Immature natural killer cell (primary cell): ENCODE results near the gene RUNX3. TPM values are rescaled to one million over a fixed set of nuclear protein-coding genes. Genes with fewer than 3 reads are reported as not detected.
A peak's percentile ranks its signal among the peaks of the same experiment; 100 is the strongest.
"Not testable (repeated sequence)": the region's sequence is repeated elsewhere in the genome, so short reads cannot be mapped to it uniquely, and the experiment has no call there.

Source experiments
- DNase-seq, 3 donors: peaks; one replicate each; pipeline ENCODE4 v3.0.0; 2022; ENCODE audit warnings: mixed read lengths in 1 of 3
- H3K27ac Mint-ChIP-seq, 6 donors: one replicate each; pipeline ENCODE4 v1.8.0; 2020; ENCODE audit warnings: mixed read lengths in 6 of 6, mild to moderate bottlenecking in 5 of 6, inconsistent platforms in 4 of 6, moderate library complexity in 3 of 6
- H3K27me3 Mint-ChIP-seq, 3 donors: one replicate each; pipeline ENCODE4 v1.8.0; 2020 to 2021; ENCODE audit warnings: low read depth in 3 of 3, mild to moderate bottlenecking in 3 of 3, mixed read lengths in 3 of 3, moderate library complexity in 3 of 3, inconsistent platforms in 1 of 3
- H3K36me3 Mint-ChIP-seq, 3 donors: one replicate each; pipeline ENCODE4 v1.8.0; 2020; ENCODE audit warnings: mixed read lengths in 3 of 3, inconsistent platforms in 2 of 3, mild to moderate bottlenecking in 2 of 3
- H3K4me1 Mint-ChIP-seq, 2 donors: one replicate each; pipeline ENCODE4 v1.8.0; 2020; ENCODE audit warnings: inconsistent platforms in 2 of 2, mild to moderate bottlenecking in 2 of 2, mixed read lengths in 2 of 2, moderate library complexity in 1 of 2
- H3K4me3 Mint-ChIP-seq, 5 donors: one replicate each; pipeline ENCODE4 v1.8.0; 2020; ENCODE audit warnings: mild to moderate bottlenecking in 5 of 5, mixed read lengths in 5 of 5, inconsistent platforms in 3 of 5, moderate library complexity in 3 of 5
- H3K9me3 Mint-ChIP-seq, 6 donors: one replicate each; pipeline ENCODE4 v1.8.0; 2020; ENCODE audit warnings: mild to moderate bottlenecking in 6 of 6, mixed read lengths in 6 of 6, inconsistent platforms in 4 of 6, moderate library complexity in 3 of 6
- polyA plus RNA-seq, 3 donors: library from polyadenylated mRNA; unstranded; fragments of 300-500 nt; fragmentation: Illumina TruSeq; gene quantifications; one replicate each; pipeline ENCODE4 v1.2.3, GENCODE V29; 2021

The RUNX3 gene
- polyA plus RNA-seq, result 100 to 1,000 TPM in 1 of 3 donors, 10 to 100 TPM in 2; 83.7 to 132 (median 93.2) TPM

DNA sequence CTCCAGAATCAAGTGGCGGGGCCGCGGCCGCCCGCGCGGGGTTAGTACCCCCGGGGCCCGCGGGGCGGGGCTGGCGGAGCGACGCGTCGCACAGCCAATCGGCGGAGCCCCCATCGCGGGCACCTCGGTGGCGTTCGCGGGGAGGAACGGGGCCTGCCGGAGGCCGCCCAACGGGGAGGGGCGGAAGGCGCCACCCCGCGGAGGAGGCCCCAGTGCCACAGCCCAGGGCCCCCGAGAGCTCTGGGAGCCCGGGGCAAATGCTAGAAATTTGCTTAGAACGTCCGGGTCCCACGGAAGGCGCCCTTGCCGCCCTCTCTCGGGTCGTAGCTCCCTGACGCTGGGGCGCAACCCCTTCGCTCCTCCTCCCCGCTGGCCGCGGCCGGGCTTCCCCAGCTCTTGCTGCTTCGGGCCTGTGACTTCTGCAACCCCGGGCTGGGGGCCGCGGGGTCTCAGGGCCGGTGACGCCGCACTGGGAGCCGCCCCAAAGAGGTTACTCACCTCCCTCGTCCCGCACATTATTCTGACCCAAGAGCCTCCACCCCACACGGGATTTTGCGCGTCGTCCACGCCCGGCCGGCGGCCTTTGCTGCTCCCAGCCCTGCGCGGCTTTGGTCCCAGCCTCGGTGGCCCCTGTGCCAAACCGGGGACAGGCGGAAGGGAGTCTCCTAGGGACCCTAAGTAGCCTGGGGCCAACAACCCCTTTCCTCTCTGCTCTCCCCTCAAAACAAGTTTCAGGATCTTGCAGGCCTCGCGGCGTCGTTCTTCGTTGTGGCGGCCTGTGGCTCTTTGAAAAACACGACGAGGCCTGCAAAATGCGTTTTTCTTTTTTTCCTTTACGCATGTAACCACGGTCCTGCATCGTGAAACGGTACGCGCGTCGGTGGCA is at the start of gene RUNX3:
RUNX3 (minus strand) TSS at position 17 of the 886 bp plus-strand sequence. CDS start 408 bp downstream, outside the sequence.
- Mint-ChIP-seq H3K9me3 (peaks cover 0 to 2% (median 0%) of the 10 kb centered on the region in 6 donors), H3K4me1 (peaks cover 38 to 43% of the 10 kb centered on the region in 2 donors), H3K4me3 (peak within 1 kb of the TSS; percentile 91 to 99 (median 93)), H3K36me3 (peaks cover 28 to 36% (median 34%) of the 10 kb centered on the region in 3 donors), H3K27me3 (peaks cover 37 to 60% (median 54%) of the 10 kb centered on the region in 3 donors), H3K27ac (peak within 1 kb of the TSS; percentile 98 to 100 (median 100))
- peak; percentile 95 to 97 (median 97) for DNase-seq

- DNase-seq, H3K4me3 Mint-ChIP-seq, H3K27ac Mint-ChIP-seq: not testable (repeated sequence)
- Mint-ChIP-seq H3K27me3 (peaks cover 20 to 30% (median 22%) of the 10 kb centered on the region in 3 donors), H3K4me1 (peaks cover 18 to 34% of the 10 kb centered on the region in 2 donors), H3K9me3 (peaks cover 5 to 28% (median 21%) of the 10 kb centered on the region in 6 donors), H3K36me3 (peaks cover 17 to 19% (median 19%) of the 10 kb centered on the region in 3 donors)
These were observed 49.2 kb upstream of the RUNX3 start for GRCh38 chr1:24979232-24979631.

- H3K4me3 Mint-ChIP-seq, result peak overlapping the region in 2 of 5 donors; percentile 1 to 14
- peaks cover 17 to 20% (median 19%) of the 10 kb centered on the region in 3 donors for H3K36me3 Mint-ChIP-seq
- peaks cover 5 to 31% (median 21%) of the 10 kb centered on the region in 6 donors for H3K9me3 Mint-ChIP-seq
- H3K27me3 Mint-ChIP-seq, result peaks cover 20 to 25% (median 21%) of the 10 kb centered on the region in 3 donors
- DNase-seq, result no peak
- peaks cover 10 to 27% of the 10 kb centered on the region in 2 donors for H3K4me1 Mint-ChIP-seq
- peak overlapping the region in 1 of 6 donors; percentile 27 for H3K27ac Mint-ChIP-seq
These were observed 48.4 kb upstream of the RUNX3 start for GRCh38 chr1:24978383-24979032.

DNA sequence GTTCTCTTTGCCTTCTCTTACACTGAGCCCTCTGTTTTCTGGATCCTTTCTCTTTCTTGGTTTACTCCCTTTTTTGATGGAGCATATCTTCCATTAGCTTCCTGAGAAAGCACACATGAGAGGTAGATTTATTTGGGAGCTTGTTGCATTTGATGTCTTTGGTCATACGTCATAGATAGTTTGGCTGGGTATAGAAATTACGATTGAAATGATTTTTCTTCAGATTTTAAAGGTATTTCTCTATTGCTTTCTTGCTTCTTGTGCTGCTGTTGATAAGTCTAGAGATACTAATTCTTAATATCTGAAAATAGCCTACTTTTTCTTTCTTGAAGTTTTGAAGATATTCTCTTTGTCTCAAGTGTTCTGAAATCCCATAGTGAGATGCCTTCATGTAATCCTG is 45.3 kb upstream of the RUNX3 start:
- no peak overlapping the region for H3K4me3 Mint-ChIP-seq
- H3K4me1 Mint-ChIP-seq, result peaks cover 16 to 30% of the 10 kb centered on the region in 2 donors
- no peak for DNase-seq
- H3K27me3 Mint-ChIP-seq, result peaks cover 13 to 16% (median 14%) of the 10 kb centered on the region in 3 donors
- H3K36me3 Mint-ChIP-seq, result peaks cover 17 to 20% (median 19%) of the 10 kb centered on the region in 3 donors
- no peak overlapping the region for H3K27ac Mint-ChIP-seq
- H3K9me3 Mint-ChIP-seq, result peaks cover 5 to 31% (median 21%) of the 10 kb centered on the region in 6 donors

GRCh38 chr1:24973315-24973714 is 43.2 kb upstream of the RUNX3 start:
- Mint-ChIP-seq H3K27ac (no peak overlapping the region), H3K27me3 (peaks cover 8 to 15% (median 11%) of the 10 kb centered on the region in 3 donors), H3K4me3 (no peak overlapping the region), H3K4me1 (peaks cover 11 to 24% of the 10 kb centered on the region in 2 donors), H3K9me3 (peaks cover 5 to 31% (median 21%) of the 10 kb centered on the region in 6 donors), H3K36me3 (peaks cover 19 to 20% (median 20%) of the 10 kb centered on the region in 3 donors)
- DNase-seq, result no peak

DNA sequence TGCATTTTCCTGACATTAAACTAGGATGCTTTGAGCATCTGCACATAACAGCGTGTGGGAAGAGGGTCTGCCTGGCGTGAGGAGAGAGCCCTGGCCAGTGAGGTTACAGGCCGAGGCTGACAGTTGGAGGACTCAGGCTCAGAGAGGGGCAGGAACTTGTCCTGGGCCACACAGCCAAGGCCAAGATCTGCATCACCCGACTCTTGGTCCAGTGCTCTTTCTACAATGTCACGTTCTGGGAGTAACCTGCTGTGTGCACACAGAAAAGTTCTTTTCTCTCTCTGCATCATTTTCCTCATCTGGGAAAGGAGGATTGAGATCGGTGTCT is 42.8 kb upstream of the RUNX3 start:
- Mint-ChIP-seq H3K4me3 (no peak overlapping the region), H3K9me3 (peaks cover 5 to 31% (median 21%) of the 10 kb centered on the region in 6 donors), H3K4me1 (peaks cover 11 to 20% of the 10 kb centered on the region in 2 donors), H3K27ac (no peak overlapping the region), H3K27me3 (peaks cover 8 to 15% (median 11%) of the 10 kb centered on the region in 3 donors), H3K36me3 (peaks cover 19 to 20% (median 20%) of the 10 kb centered on the region in 3 donors)
- DNase-seq, result no peak

DNA sequence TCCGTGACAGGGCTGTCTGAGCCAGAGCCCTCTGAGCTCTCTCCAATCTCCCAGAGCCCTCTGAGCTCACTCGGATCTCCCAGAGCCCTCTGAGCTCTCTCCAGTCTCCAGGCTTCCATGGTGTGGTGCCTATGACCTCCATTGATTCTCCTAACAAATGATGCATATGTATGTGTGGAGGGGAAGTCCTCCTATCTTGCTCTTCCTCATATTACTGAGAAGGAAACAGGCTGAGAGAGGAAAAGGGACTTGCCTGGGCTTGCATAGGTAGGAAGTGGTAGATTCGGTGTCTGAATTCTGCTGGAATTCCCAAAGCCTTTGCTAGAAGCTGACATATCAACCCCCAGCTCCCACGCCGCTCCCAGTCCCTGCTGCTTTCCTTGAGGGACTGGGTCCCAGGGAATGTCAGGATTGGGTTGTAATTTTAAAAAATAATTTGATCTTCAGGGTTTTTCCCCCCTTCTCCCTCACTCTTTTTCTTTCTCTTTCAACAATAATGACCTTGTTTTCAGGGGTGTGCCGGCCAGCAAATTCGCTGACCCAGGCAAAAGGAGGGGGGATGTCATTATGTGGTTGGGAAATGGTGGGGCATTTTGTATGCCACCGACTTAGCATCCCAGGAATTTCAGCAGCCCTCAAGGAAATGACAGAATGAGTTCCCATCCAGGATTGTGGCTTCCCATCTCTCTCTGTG is 42.3 kb upstream of the RUNX3 start:
- peaks cover 11 to 19% of the 10 kb centered on the region in 2 donors for H3K4me1 Mint-ChIP-seq
- H3K27me3 Mint-ChIP-seq, result peaks cover 8 to 15% (median 13%) of the 10 kb centered on the region in 3 donors
- H3K27ac Mint-ChIP-seq, result no peak overlapping the region
- peaks cover 19 to 20% (median 20%) of the 10 kb centered on the region in 3 donors for H3K36me3 Mint-ChIP-seq
- DNase-seq, result no peak
- H3K4me3 Mint-ChIP-seq, result no peak overlapping the region
- peaks cover 5 to 31% (median 21%) of the 10 kb centered on the region in 6 donors for H3K9me3 Mint-ChIP-seq

- peaks cover 16 to 19% (median 17%) of the 10 kb centered on the region in 3 donors for H3K36me3 Mint-ChIP-seq
- H3K27ac Mint-ChIP-seq, result peak overlapping the region in 1 of 6 donors; percentile 7
- H3K4me1 Mint-ChIP-seq, result peaks cover 18 to 25% of the 10 kb centered on the region in 2 donors
- peak overlapping the region in 2 of 5 donors; percentile 7 to 17 for H3K4me3 Mint-ChIP-seq
- H3K9me3 Mint-ChIP-seq, result peaks cover 3 to 23% (median 16%) of the 10 kb centered on the region in 6 donors
- no peak for DNase-seq
- peaks cover 13 to 15% (median 14%) of the 10 kb centered on the region in 3 donors for H3K27me3 Mint-ChIP-seq
These were observed 41.1 kb upstream of the RUNX3 start for GRCh38 chr1:24970926-24971875.

DNA sequence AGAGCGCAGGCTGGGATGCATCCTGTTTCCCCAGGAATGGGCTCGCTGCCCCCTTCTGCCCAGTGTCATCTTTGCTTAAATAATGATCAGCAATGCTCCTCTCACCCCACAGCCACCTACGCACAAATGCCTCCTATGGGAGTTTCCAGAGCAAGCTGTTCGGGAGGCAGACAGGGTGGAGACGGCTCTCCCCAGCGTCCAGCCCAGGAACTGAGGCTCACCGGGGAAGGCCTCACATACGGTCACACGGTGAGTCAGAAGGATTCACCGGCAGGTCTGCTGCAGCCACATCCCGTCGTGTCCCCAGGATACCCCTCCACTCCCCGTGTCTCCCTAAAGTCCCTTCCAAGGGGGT is 40.3 kb upstream of the RUNX3 start:
- peak overlapping the region in 1 of 6 donors; percentile 55 for H3K27ac Mint-ChIP-seq
- peaks cover 1 to 14% (median 8%) of the 10 kb centered on the region in 6 donors for H3K9me3 Mint-ChIP-seq
- peaks cover 11 to 19% (median 15%) of the 10 kb centered on the region in 3 donors for H3K27me3 Mint-ChIP-seq
- H3K4me1 Mint-ChIP-seq, result peaks cover 26 to 33% of the 10 kb centered on the region in 2 donors
- DNase-seq, result no peak
- no peak overlapping the region for H3K4me3 Mint-ChIP-seq
- peaks cover 8 to 12% (median 10%) of the 10 kb centered on the region in 3 donors for H3K36me3 Mint-ChIP-seq

DNA sequence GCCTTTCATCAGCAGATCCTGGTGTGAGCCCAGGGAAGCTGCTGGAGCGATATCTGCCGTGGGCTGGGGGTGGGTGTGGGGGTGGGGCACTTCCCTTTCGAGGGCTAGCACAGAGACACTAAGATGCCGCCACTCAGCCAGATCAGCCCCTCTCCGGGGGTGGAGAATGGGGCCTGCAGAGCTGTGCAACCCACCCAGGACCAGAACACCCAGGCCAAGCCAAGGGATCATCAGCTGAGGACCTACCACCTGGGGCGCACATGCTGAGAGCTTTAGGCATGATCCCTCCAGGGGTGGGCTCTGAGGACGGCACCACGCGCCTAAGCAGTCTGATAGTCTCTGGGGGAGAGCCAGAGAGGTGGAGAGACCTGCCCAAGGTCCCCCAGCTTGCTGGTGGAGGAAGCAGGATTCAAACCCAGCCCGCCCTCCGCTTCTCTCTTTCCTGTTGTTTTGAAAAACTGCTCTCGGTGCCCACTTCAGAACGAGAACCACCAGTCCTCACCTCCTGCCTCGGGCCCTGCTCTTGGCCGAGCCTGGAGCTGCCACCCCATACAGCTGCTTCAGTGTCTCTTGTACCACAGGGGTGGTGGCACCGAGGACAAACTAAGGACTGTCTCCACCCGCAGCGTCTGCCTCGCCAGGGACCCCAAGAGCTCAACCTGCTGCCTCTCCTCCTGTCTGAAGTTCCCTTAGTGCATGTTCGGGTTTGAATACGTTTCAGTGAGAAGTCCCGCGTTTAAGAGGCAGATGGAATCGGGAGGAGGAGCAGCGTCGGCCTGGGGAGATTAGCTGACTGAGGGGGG is 39.7 kb upstream of the RUNX3 start:
- H3K4me3 Mint-ChIP-seq, result no peak overlapping the region
- H3K27me3 Mint-ChIP-seq, result peaks cover 13 to 22% (median 20%) of the 10 kb centered on the region in 3 donors
- peaks cover 32 to 39% of the 10 kb centered on the region in 2 donors for H3K4me1 Mint-ChIP-seq
- DNase-seq, result no peak
- peaks cover 0 to 9% (median 3%) of the 10 kb centered on the region in 6 donors for H3K9me3 Mint-ChIP-seq
- peak overlapping the region in 1 of 6 donors; percentile 55 for H3K27ac Mint-ChIP-seq
- H3K36me3 Mint-ChIP-seq, result peaks cover 3 to 6% (median 5%) of the 10 kb centered on the region in 3 donors

- no peak for DNase-seq
- Mint-ChIP-seq H3K36me3 (peaks cover 0 to 3% (median 0%) of the 10 kb centered on the region in 3 donors), H3K9me3 (peaks cover 0 to 1% (median 0%) of the 10 kb centered on the region in 6 donors), H3K4me3 (no peak overlapping the region), H3K27ac (no peak overlapping the region), H3K27me3 (peaks cover 17 to 27% (median 25%) of the 10 kb centered on the region in 3 donors), H3K4me1 (peaks cover 39 to 46% of the 10 kb centered on the region in 2 donors)
These were observed 39.0 kb upstream of the RUNX3 start for GRCh38 chr1:24968941-24969585.
